Measurements from ENCODE around the gene LBH. TPM values are rescaled to one million over a fixed set of nuclear protein-coding genes. Genes with fewer than 3 reads are reported as not detected.

LBH gene
- total RNA-seq, 1 donor from 2014 or later: 116 TPM

- H3K4me1 ChIP-seq: peaks cover 9 to 69% of the 10 kb centered on the region in 2 donors
- peak in 1 of 2 donors; percentile 87 for DNase-seq (ENCODE audit: low spot score in 2 of 2)
- peaks cover 19 to 60% of the 10 kb centered on the region in 2 donors for H3K36me3 ChIP-seq
- intact Hi-C loops (cut with DNase I): loop anchor here (5.0 kb wide), 1 partner anchor 123 kb away; no protein-coding TSS in a partner anchor
- peak overlapping the region; percentile 1 to 27 for H3K4me3 ChIP-seq
- peak; percentile 85 to 97 (median 89) for TF ChIP-seq CTCF (IDR thresholded peaks at IDR 0.05)
- H3K27ac ChIP-seq: peak overlapping the region; percentile 75 to 82
- no peaks in the 10 kb centered on the region for H3K27me3 ChIP-seq
- no peaks in the 10 kb centered on the region for H3K9me3 ChIP-seq
Measured at GRCh38 chr2:30239308-30239985, 8.1 kb downstream of the LBH start.

GRCh38 chr2:30239986-30240752 lies 8.8 kb downstream of the LBH start:
- no peak for TF ChIP-seq CTCF (IDR thresholded peaks at IDR 0.05)
- peaks cover 9 to 64% of the 10 kb centered on the region in 2 donors for H3K4me1 ChIP-seq

GRCh38 chr2:30243231-30243630 lies 11.9 kb downstream of the LBH start:
- Histone ChIP-seq H3K27ac (no peak overlapping the region), H3K9me3 (no peaks in the 10 kb centered on the region), H3K4me1 (peaks cover 3 to 48% of the 10 kb centered on the region in 2 donors), H3K4me3 (no peak overlapping the region), H3K27me3 (no peaks in the 10 kb centered on the region), H3K36me3 (peaks cover 11 to 33% of the 10 kb centered on the region in 2 donors)
- DNase-seq (ENCODE audit: low spot score in 2 of 2): no peak
- TF ChIP-seq CTCF (IDR thresholded peaks at IDR 0.05): no peak
- intact Hi-C loops (cut with DNase I): no loop called here

More at GRCh38 chr2:30239986-30240752, 8.8 kb downstream of the LBH start:
- peak overlapping the region; percentile 1 to 3 for H3K4me3 ChIP-seq
- intact Hi-C loops (cut with DNase I): loop anchor here (5.0 kb wide), 1 partner anchor 122 kb away; no protein-coding TSS in a partner anchor
- peak overlapping the region; percentile 63 to 82 for H3K27ac ChIP-seq
- H3K36me3 ChIP-seq: peaks cover 19 to 53% of the 10 kb centered on the region in 2 donors
- H3K27me3 ChIP-seq: no peaks in the 10 kb centered on the region
- DNase-seq (ENCODE audit: low spot score in 2 of 2): no peak
- no peaks in the 10 kb centered on the region for H3K9me3 ChIP-seq

GRCh38 chr2:30245364-30245763 lies 14.0 kb downstream of the LBH start:
- no peaks in the 10 kb centered on the region for H3K27me3 ChIP-seq
- DNase-seq (ENCODE audit: low spot score in 2 of 2): no peak
- peaks cover 6 to 41% of the 10 kb centered on the region in 2 donors for H3K4me1 ChIP-seq
- peaks cover 7 to 32% of the 10 kb centered on the region in 2 donors for H3K36me3 ChIP-seq
- intact Hi-C loops (cut with DNase I): no loop called here
- no peak overlapping the region for H3K4me3 ChIP-seq
- no peaks in the 10 kb centered on the region for H3K9me3 ChIP-seq
- TF ChIP-seq CTCF (IDR thresholded peaks at IDR 0.05): no peak
- H3K27ac ChIP-seq: no peak overlapping the region

- intact Hi-C loops (cut with DNase I): no loop called here
- no peaks in the 10 kb centered on the region for H3K9me3 ChIP-seq
- peaks cover 23 to 50% of the 10 kb centered on the region in 2 donors for H3K4me1 ChIP-seq
- H3K27ac ChIP-seq: peak overlapping the region; percentile 16 to 20
- H3K4me3 ChIP-seq: no peak overlapping the region
- H3K27me3 ChIP-seq: no peaks in the 10 kb centered on the region
- peaks cover 0 to 17% of the 10 kb centered on the region in 2 donors for H3K36me3 ChIP-seq
- TF ChIP-seq CTCF (IDR thresholded peaks at IDR 0.05): no peak
- no peak for DNase-seq (ENCODE audit: low spot score in 2 of 2)
Measured at GRCh38 chr2:30248791-30249190, 17.5 kb downstream of the LBH start.

Measured in ascending aorta (tissue), 2 donors.